Activated naive CD8-positive, alpha-beta T cell treated with anti-CD3 and anti-CD28 coated beads, Interleukin-2, amount 50 U/mL, for 24 hours (primary cell): ENCODE measurements around the gene NDUFV1.
"Not testable (repeated sequence)": the region's sequence is repeated elsewhere in the genome, so short reads cannot be mapped to it uniquely, and the experiment has no call there.

ENCODE experiments used
- ATAC-seq: fragments of 150-1000 bp; cut with Tn5 transposase; one replicate; pipeline ENCODE4 v1.10.0; 2021
- DNase-seq: peaks from one replicate; pipeline ENCODE4 v3.0.0; 2021
- H3K27ac Mint-ChIP-seq: one replicate; pipeline ENCODE4 v1.8.0; 2021; ENCODE audit warnings: mild to moderate bottlenecking, mixed read lengths
- H3K27me3 Mint-ChIP-seq: one replicate; pipeline ENCODE4 v1.8.0; 2021; ENCODE audit warnings: mixed read lengths
- H3K36me3 Mint-ChIP-seq: one replicate; pipeline ENCODE4 v1.8.0; 2021; ENCODE audit warnings: low read depth, mixed read lengths
- H3K4me1 Mint-ChIP-seq: one replicate; pipeline ENCODE4 v1.8.0; 2021; ENCODE audit warnings: mixed read lengths
- H3K4me3 Mint-ChIP-seq: one replicate; pipeline ENCODE4 v1.8.0; 2021; ENCODE audit warnings: mild to moderate bottlenecking, moderate library complexity, mixed read lengths
- H3K9me3 Mint-ChIP-seq: one replicate; pipeline ENCODE4 v1.8.0; 2021; ENCODE audit warnings: mixed read lengths

NDUFV1 gene

DNA sequence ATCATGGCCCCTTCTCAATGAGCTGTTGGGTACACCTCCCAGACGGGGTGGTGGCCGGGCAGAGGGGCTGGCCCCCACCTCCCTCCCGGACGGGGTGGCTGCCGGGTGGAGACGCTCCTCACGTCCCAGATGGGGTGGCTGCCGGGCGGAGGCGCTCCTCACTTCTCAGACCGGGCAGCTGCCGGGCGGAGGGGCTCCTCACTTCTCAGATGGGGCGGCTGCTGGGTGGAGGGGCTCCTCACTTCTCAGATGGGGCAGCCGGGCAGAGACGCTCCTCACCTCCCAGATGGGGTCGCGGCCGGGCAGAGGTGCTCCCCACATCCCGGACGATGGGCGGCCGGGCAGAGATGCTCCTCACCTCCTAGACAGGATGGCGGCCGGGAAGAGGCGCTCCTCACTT lies 8.8 kb upstream of the NDUFV1 start:
- ATAC-seq, H3K36me3 Mint-ChIP-seq, H3K4me3 Mint-ChIP-seq, H3K27ac Mint-ChIP-seq, H3K9me3 Mint-ChIP-seq, DNase-seq: not testable (repeated sequence)
- Mint-ChIP-seq H3K4me1 (peaks cover 13% of the 10 kb centered on the region), H3K27me3 (peaks cover 19% of the 10 kb centered on the region)

- no peak overlapping the region for H3K27ac Mint-ChIP-seq
- H3K4me1 Mint-ChIP-seq, result peaks cover 13% of the 10 kb centered on the region
- H3K36me3 Mint-ChIP-seq, result no peaks in the 10 kb centered on the region
- DNase-seq (no peak), ATAC-seq (no peak)
- no peak overlapping the region for H3K4me3 Mint-ChIP-seq
- peaks cover 21% of the 10 kb centered on the region for H3K27me3 Mint-ChIP-seq
- H3K9me3 Mint-ChIP-seq, result no peaks in the 10 kb centered on the region
Observed at GRCh38 chr11:67599149-67599548, 7.6 kb upstream of the NDUFV1 start.

DNA sequence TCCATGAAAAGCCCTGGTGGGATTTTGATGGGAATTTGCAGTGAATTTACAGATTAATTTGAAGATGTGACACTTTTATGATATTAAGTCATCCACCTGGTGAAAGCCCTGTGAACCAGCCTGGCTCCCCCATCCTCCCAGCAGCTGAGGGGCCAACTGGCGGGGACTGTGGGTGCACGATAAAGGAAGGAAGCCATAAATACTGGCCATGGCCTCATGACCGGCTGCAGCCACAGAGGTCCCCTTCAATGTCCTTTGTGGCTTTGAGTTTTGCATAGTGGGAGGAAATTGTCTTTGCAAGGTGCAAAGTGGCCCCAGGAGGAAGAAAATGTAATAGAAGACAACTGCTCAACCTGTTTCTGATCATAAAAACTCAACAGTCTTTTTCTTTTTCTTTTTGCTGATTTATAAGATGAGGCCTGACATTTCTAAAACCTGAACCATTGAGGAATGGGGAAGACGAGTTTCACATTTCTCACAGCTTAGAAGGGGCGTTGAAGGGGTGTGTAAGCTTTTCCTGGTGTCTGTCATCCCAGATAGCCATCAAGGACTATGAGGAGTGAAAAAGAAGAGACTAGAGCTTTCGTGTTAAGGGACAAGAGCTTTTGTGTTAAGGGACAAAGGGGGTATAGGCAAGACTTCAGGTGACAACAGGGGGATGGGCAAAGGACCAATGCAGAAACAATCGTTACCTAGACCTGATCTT lies 6.3 kb upstream of the NDUFV1 start:
- H3K4me3 Mint-ChIP-seq, result no peak overlapping the region
- H3K9me3 Mint-ChIP-seq, result no peaks in the 10 kb centered on the region
- no peak for DNase-seq
- no peak overlapping the region for H3K27ac Mint-ChIP-seq
- no peak for ATAC-seq
- peaks cover 13% of the 10 kb centered on the region for H3K4me1 Mint-ChIP-seq
- H3K36me3 Mint-ChIP-seq, result no peaks in the 10 kb centered on the region
- peaks cover 21% of the 10 kb centered on the region for H3K27me3 Mint-ChIP-seq

- no peaks in the 10 kb centered on the region for H3K9me3 Mint-ChIP-seq
- no peak overlapping the region for H3K4me3 Mint-ChIP-seq
- H3K4me1 Mint-ChIP-seq, result peaks cover 17% of the 10 kb centered on the region
- peaks cover 21% of the 10 kb centered on the region for H3K27me3 Mint-ChIP-seq
- ATAC-seq, result no peak
- no peak overlapping the region for H3K27ac Mint-ChIP-seq
- DNase-seq, result no peak
- H3K36me3 Mint-ChIP-seq, result no peaks in the 10 kb centered on the region
Observed at GRCh38 chr11:67601098-67601497, 5.6 kb upstream of the NDUFV1 start.

- H3K27ac Mint-ChIP-seq, H3K9me3 Mint-ChIP-seq, ATAC-seq, DNase-seq, H3K36me3 Mint-ChIP-seq, H3K4me3 Mint-ChIP-seq: not testable (repeated sequence)
- peaks cover 21% of the 10 kb centered on the region for H3K27me3 Mint-ChIP-seq
- H3K4me1 Mint-ChIP-seq, result peaks cover 36% of the 10 kb centered on the region
Observed at GRCh38 chr11:67604119-67604518, 2.6 kb upstream of the NDUFV1 start.

GRCh38 chr11:67604815-67605214 lies 1.9 kb upstream of the NDUFV1 start:
- Mint-ChIP-seq H3K9me3 (no peaks in the 10 kb centered on the region), H3K4me3 (peak overlapping the region; percentile 30), H3K4me1 (peaks cover 34% of the 10 kb centered on the region), H3K27ac (peak overlapping the region; percentile 44), H3K36me3 (peaks cover 12% of the 10 kb centered on the region), H3K27me3 (peaks cover 17% of the 10 kb centered on the region)
- DNase-seq, result no peak
- no peak for ATAC-seq

DNA sequence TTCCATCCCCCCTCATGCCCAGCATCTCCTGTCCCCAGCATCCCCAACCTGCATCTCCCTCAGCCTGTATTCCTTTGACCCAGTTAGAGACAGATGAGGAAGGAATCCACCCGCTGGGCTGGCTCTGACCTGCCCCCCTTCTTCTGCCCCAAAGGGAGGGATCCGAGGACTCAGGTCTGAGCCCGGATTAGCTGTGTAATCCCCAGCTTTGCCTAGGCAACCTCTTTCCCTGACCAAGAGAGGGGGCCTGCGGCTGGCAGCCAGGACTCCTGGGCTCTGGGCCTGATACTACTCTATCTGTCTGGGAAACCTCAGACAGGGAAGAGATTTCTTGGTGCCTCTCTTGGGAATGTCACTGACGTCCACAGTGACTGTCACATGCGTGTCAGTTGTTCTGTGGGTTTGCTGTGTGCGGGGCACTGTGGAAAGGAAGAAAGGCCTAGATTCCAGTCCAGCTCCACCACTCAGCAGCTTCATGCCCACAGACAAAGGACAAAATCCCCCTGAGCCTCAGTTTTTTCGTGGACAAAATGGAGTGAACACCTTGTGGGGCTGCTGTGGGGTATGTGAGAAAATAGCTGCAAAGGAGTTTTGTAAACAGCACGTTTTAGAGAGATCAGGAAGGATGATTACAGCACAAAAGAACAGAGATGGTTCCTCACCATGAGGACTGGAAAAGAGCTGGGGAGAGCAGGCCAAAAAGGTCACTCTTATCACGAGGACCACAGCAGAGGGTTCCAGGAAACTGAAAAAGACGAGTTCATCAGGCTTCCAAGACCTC lies 1.3 kb upstream of the NDUFV1 start:
- peaks cover 17% of the 10 kb centered on the region for H3K36me3 Mint-ChIP-seq
- no peak for DNase-seq
- H3K27ac Mint-ChIP-seq, result peak overlapping the region; percentile 77

DNA sequence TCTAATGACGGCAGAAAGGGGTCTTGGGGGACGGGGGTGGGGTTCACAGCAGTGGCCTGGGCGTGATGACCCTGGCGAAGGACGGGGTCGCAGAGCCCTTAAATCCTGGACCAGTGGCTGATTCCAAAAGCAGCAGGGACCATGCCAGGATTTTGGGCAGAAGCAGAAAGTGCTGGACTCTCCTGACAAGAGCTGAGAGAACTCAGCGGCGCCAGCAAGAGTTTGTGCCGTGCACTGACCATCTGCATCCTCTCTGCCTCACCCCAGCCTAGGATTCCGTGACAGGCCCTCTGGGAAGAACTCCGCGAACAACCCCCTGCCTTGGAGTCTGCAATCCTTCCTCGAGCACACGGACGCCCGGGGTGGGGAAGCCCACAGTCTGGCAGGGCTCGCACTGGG lies 644 bp upstream of the NDUFV1 start:
- ATAC-seq (no peak), DNase-seq (no peak)
- Mint-ChIP-seq H3K9me3 (no peaks in the 10 kb centered on the region), H3K36me3 (peaks cover 17% of the 10 kb centered on the region), H3K27me3 (peaks cover 4% of the 10 kb centered on the region), H3K27ac (peak overlapping the region; percentile 61), H3K4me1 (peaks cover 23% of the 10 kb centered on the region), H3K4me3 (peak overlapping the region; percentile 93)

More for the DNA sequence above, 1.3 kb upstream of the NDUFV1 start:
- Mint-ChIP-seq H3K4me1 (peaks cover 28% of the 10 kb centered on the region), H3K4me3 (peak overlapping the region; percentile 57), H3K9me3 (no peaks in the 10 kb centered on the region), H3K27me3 (peaks cover 10% of the 10 kb centered on the region)
- ATAC-seq, result no peak

- Mint-ChIP-seq H3K4me3 (peak overlapping the region; percentile 93), H3K27me3 (peaks cover 4% of the 10 kb centered on the region), H3K4me1 (peaks cover 24% of the 10 kb centered on the region), H3K27ac (peak overlapping the region; percentile 92), H3K36me3 (peaks cover 20% of the 10 kb centered on the region), H3K9me3 (no peaks in the 10 kb centered on the region)
- ATAC-seq (no peak), DNase-seq (no peak)
Observed at GRCh38 chr11:67607507-67607906, 771 bp downstream of the NDUFV1 start.

- Mint-ChIP-seq H3K9me3 (no peaks in the 10 kb centered on the region), H3K4me3 (peak overlapping the region; percentile 93), H3K27ac (peak overlapping the region; percentile 46), H3K36me3 (peaks cover 27% of the 10 kb centered on the region), H3K4me1 (peaks cover 31% of the 10 kb centered on the region), H3K27me3 (no peaks in the 10 kb centered on the region)
- DNase-seq (no peak), ATAC-seq (no peak)
Observed at GRCh38 chr11:67608486-67608885, 1.8 kb downstream of the NDUFV1 start.

DNA sequence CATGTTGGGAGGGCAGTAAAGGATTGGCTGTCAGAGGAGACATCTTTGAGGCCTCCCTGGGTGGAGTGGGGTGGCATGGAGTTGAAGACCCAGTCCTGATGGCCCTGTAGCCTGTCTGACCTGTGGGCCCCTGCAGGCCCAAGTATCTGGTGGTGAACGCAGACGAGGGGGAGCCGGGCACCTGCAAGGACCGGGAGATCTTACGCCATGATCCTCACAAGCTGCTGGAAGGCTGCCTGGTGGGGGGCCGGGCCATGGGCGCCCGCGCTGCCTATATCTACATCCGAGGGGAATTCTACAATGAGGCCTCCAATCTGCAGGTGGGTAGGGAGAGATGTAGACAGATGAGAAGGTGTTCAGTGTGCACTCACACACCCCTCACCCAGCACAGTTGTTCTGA lies 2.6 kb downstream of the NDUFV1 start:
- Mint-ChIP-seq H3K4me3 (no peak overlapping the region), H3K27ac (peak overlapping the region; percentile 46), H3K27me3 (no peaks in the 10 kb centered on the region), H3K9me3 (no peaks in the 10 kb centered on the region), H3K36me3 (peaks cover 28% of the 10 kb centered on the region), H3K4me1 (peaks cover 40% of the 10 kb centered on the region)
- no peak for ATAC-seq
- DNase-seq, result no peak

DNA sequence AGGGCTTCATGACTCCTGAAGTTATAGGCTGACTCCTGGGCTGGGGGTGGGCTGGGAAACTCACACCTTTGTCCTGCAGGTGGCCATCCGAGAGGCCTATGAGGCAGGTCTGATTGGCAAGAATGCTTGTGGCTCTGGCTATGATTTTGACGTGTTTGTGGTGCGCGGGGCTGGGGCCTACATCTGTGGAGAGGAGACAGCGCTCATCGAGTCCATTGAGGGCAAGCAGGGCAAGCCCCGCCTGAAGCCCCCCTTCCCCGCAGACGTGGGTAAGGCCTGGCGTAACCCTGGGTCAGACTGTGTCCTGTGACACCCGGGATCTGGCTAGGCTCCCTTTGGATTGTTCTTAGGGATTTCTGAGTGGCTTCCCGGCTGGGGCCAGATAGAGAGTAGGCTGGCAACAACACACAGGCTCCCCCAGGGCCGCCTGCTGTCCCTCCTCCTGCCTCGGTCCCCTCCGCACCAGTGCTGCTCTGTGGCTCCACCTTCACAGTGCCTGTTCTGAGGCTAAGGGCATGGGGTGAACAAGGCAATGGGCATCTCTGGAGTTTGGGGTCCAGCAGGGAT lies 3.6 kb downstream of the NDUFV1 start:
- Mint-ChIP-seq H3K36me3 (peaks cover 28% of the 10 kb centered on the region), H3K27ac (no peak overlapping the region), H3K9me3 (no peaks in the 10 kb centered on the region), H3K4me3 (no peak overlapping the region), H3K4me1 (peaks cover 50% of the 10 kb centered on the region), H3K27me3 (no peaks in the 10 kb centered on the region)
- DNase-seq, result no peak
- ATAC-seq, result no peak

DNA sequence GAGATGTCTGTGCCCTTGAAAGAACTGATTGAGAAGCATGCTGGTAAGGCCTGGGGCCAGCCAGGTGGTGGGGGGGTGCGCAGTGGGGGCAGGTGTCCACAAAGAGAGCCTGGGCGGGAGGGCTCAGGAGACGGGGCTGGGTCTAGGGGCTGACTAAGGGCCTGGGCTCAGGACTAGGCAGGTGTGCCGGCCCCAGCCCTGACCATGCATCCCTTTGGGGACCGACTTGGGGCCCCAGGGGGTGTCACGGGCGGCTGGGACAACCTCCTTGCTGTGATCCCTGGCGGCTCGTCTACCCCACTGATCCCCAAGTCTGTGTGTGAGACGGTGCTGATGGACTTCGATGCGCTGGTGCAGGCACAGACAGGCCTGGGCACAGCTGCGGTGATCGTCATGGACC lies 4.4 kb downstream of the NDUFV1 start:
- Mint-ChIP-seq H3K9me3 (no peaks in the 10 kb centered on the region), H3K27me3 (no peaks in the 10 kb centered on the region), H3K27ac (no peak overlapping the region), H3K4me1 (peaks cover 53% of the 10 kb centered on the region), H3K36me3 (peaks cover 28% of the 10 kb centered on the region), H3K4me3 (no peak overlapping the region)
- no peak for DNase-seq
- no peak for ATAC-seq

GRCh38 chr11:67611704-67612587 lies 5.2 kb downstream of the NDUFV1 start:
- Mint-ChIP-seq H3K27ac (peak overlapping the region; percentile 73), H3K4me1 (peaks cover 55% of the 10 kb centered on the region), H3K9me3 (no peaks in the 10 kb centered on the region), H3K36me3 (peaks cover 28% of the 10 kb centered on the region), H3K27me3 (no peaks in the 10 kb centered on the region), H3K4me3 (no peak overlapping the region)
- DNase-seq (no peak), ATAC-seq (no peak)
